IMR-90 (cell line): ENCODE data around the gene MAPK10. TPM values are rescaled to one million over a fixed set of nuclear protein-coding genes. Genes with fewer than 3 reads are reported as not detected.
A peak's percentile ranks its signal among the peaks of the same experiment; 100 is the strongest.

Experiments
- ATAC-seq: fragments of 200-7000 bp; cut with Tn5 transposase; 2 replicates; pipeline ENCODE4 v1.9.1; 2020; ENCODE audit warnings: low read depth, mild to moderate bottlenecking, moderate library complexity
- BruUV-seq: library from RNA; stranded (reverse); fragments of 400-500 nt; replicated peaks from 2 replicates; lab custom pipeline; 2021; lab: Mats Ljungman, UMichigan
- CTCF ChIA-PET: fragments of 300-600 bp; formaldehyde crosslinking; extraction: SDS; loops from one replicate; lab custom pipeline; 2021; ENCODE audit warnings: antibody characterized with exemption; lab: Yijun Ruan, JAX
- POLR2A ChIA-PET: fragments of 300-600 bp; sonication (Branson Sonifier 250); formaldehyde crosslinking; loops from one replicate; lab custom pipeline; 2022; ENCODE audit warnings: antibody characterized with exemption; ENCODE audit not compliant: unreplicated experiment; lab: Charles Lee
- DNase-seq: peaks from one replicate; pipeline ENCODE4 v3.0.0; 2013
- H2AFZ ChIP-seq: replicated peaks from 2 replicates; pipeline ENCODE3; 2013; ENCODE audit warnings: low read length, mild to moderate bottlenecking; ENCODE audit not compliant: poor library complexity
- H2AK5ac ChIP-seq: 2 replicates; pipeline ENCODE4 v1.6.1; 2013; ENCODE audit warnings: low read depth, low read length, inconsistent platforms
- H2AK9ac ChIP-seq: replicated peaks from 2 replicates; pipeline ENCODE3; 2013; ENCODE audit warnings: mild to moderate bottlenecking, low read depth, low read length, moderate library complexity; ENCODE audit not compliant: poor library complexity
- H2BK120ac ChIP-seq: 2 replicates; pipeline ENCODE4 v1.6.1; 2013; ENCODE audit warnings: low read depth, low read length, inconsistent platforms
- H2BK15ac ChIP-seq: 3 replicates; pipeline ENCODE4 v1.6.1; 2013; ENCODE audit warnings: low read depth, low read length, inconsistent platforms
- H2BK20ac ChIP-seq: 2 replicates; pipeline ENCODE4 v1.6.1; 2013; ENCODE audit warnings: low read depth, mild to moderate bottlenecking, inconsistent platforms, low read length, moderate library complexity
- H2BK5ac ChIP-seq: 2 replicates; pipeline ENCODE4 v1.6.1; 2013; ENCODE audit warnings: mild to moderate bottlenecking, low read depth, low read length, inconsistent platforms; ENCODE audit not compliant: poor library complexity, severe bottlenecking
- H3K14ac ChIP-seq: replicated peaks from 2 replicates; pipeline ENCODE4 v1.6.1; 2013; ENCODE audit warnings: low read depth, low read length, inconsistent platforms
- H3K18ac ChIP-seq: 2 replicates; pipeline ENCODE4 v1.6.1; 2013; ENCODE audit warnings: low read depth, low read length, control low read depth
- H3K23ac ChIP-seq: 2 replicates; pipeline ENCODE4 v1.6.1; 2013; ENCODE audit warnings: low read depth, low read length, inconsistent platforms
- H3K27ac ChIP-seq: 2 replicates; pipeline ENCODE4 v1.5.1; 2013; ENCODE audit warnings: mild to moderate bottlenecking, control low read depth, low read length; ENCODE audit not compliant: insufficient read depth
- H3K27me3 ChIP-seq: 2 replicates; pipeline ENCODE4 v1.6.1; 2013; ENCODE audit warnings: low read length; ENCODE audit not compliant: control insufficient read depth, insufficient read depth
- H3K36me3 ChIP-seq: 2 replicates; pipeline ENCODE4 v1.6.1; 2013; ENCODE audit warnings: low read length, mixed read lengths; ENCODE audit not compliant: control insufficient read depth, insufficient read depth
- H3K4ac ChIP-seq: 2 replicates; pipeline ENCODE4 v1.6.1; 2013; ENCODE audit warnings: low read depth, low read length, inconsistent platforms
- H3K4me1 ChIP-seq: 2 replicates; pipeline ENCODE4 v1.6.1; 2013; ENCODE audit warnings: low read length, mixed read lengths; ENCODE audit not compliant: control insufficient read depth, insufficient read depth
- H3K4me2 ChIP-seq: 2 replicates; pipeline ENCODE4 v1.6.1; 2013; ENCODE audit warnings: low read depth, mild to moderate bottlenecking, control low read depth, low read length, moderate library complexity
- H3K4me3 ChIP-seq: 2 replicates; pipeline ENCODE4 v1.5.1; 2013; ENCODE audit warnings: low read depth, mild to moderate bottlenecking, control low read depth, low read length, moderate library complexity; ENCODE audit not compliant: insufficient read depth
- H3K56ac ChIP-seq: 2 replicates; pipeline ENCODE4 v1.6.1; 2013; ENCODE audit warnings: low read length, inconsistent platforms; ENCODE audit not compliant: insufficient read depth; ENCODE audit errors: extremely low read depth
- H3K79me1 ChIP-seq, 2 experiments: 2 replicates each; pipeline ENCODE4 v1.6.1; 2013; ENCODE audit warnings: low read length in 2 of 2, inconsistent platforms in 1 of 2, low read depth in 1 of 2
- H3K9ac ChIP-seq: 2 replicates; pipeline ENCODE4 v1.6.1; 2013; ENCODE audit warnings: low read depth, low read length, control low read depth
- H3K9me1 ChIP-seq: 2 replicates; pipeline ENCODE4 v1.6.1; 2013; ENCODE audit warnings: low read length, inconsistent platforms; ENCODE audit not compliant: insufficient read depth
- H3K9me3 ChIP-seq: 2 replicates; pipeline ENCODE4 v1.6.1; 2013; ENCODE audit warnings: low read length; ENCODE audit not compliant: control insufficient read depth, insufficient read depth
- H4K20me1 ChIP-seq: 2 replicates; pipeline ENCODE4 v1.6.1; 2013; ENCODE audit warnings: low read length, inconsistent platforms; ENCODE audit not compliant: insufficient read depth
- H4K5ac ChIP-seq: 2 replicates; pipeline ENCODE4 v1.6.1; 2013; ENCODE audit warnings: mild to moderate bottlenecking, low read depth, low read length, control low read depth
- H4K8ac ChIP-seq, 2 experiments: 2 replicates each; pipeline ENCODE4 v1.6.1; 2013; ENCODE audit warnings: low read depth in 2 of 2, low read length in 2 of 2, control low read depth in 1 of 2, inconsistent platforms in 1 of 2
- H4K91ac ChIP-seq: 2 replicates; pipeline ENCODE4 v1.6.1; 2013; ENCODE audit warnings: low read depth, low read length, inconsistent platforms; ENCODE audit not compliant: insufficient read depth
- CEBPB ChIP-seq: IDR thresholded peaks from 2 replicates; pipeline ENCODE4 v1.6.1; 2012; ENCODE audit warnings: low read depth, low read length, improper control_type of control experiment
- MAZ ChIP-seq: IDR thresholded peaks from 2 replicates; pipeline ENCODE4 v1.6.1; 2012; ENCODE audit warnings: low read depth, mild to moderate bottlenecking, low read length, improper control_type of control experiment, moderate library complexity, borderline replicate concordance
- WGBS, 2 experiments: methylation state at CpG; one replicate each; pipeline versions ENCODE4 v1.1.5 to v1.1.7; 2013; ENCODE audit warnings: missing lambda C conversion rate in 2 of 2; ENCODE audit not compliant: insufficient read length in 1 of 2; ENCODE audit errors: extremely low coverage in 2 of 2; 5-methylcytosine and 5-hydroxymethylcytosine counted together
- dilution Hi-C: fragments of 300-500 bp; cut with HindIII; formaldehyde crosslinking; loops from one replicate; pipeline ENCODE4 v1.14.3; 2018; ENCODE audit warnings: low sequenced_read_pairs; ENCODE audit not compliant: unreplicated experiment
- in situ Hi-C: fragments of 300-500 bp; cut with MboI; formaldehyde crosslinking; loops from 3 replicates; pipeline ENCODE4 v1.14.3; 2019; ENCODE audit warnings: low sequenced_read_pairs, inconsistent platforms, mixed read lengths
- intact Hi-C: fragments of 100-400 bp; cut with micrococcal nuclease; formaldehyde crosslinking; loops from 2 replicates; pipeline ENCODE4 v1.10.0; 2022
- polyA plus RNA-seq, 3 experiments: library from polyadenylated mRNA; depleted of rRNA; stranded (reverse); fragments of >200 nt; gene quantifications; 2 replicates each; pipeline ENCODE4 v1.2.3, GENCODE V29; 2012; ENCODE audit warnings: low replicate concordance in 1 of 3
- total RNA-seq: library from RNA; depleted of rRNA; stranded (reverse); fragments of >200 nt; gene quantifications from 2 replicates; pipeline ENCODE4 v1.2.3, GENCODE V29; 2012

The MAPK10 gene
- total and polyA plus RNA-seq, 2 of the 4 experiments (the other 2 are of a cell fraction) = 2.8 to 6.5 TPM

DNA sequence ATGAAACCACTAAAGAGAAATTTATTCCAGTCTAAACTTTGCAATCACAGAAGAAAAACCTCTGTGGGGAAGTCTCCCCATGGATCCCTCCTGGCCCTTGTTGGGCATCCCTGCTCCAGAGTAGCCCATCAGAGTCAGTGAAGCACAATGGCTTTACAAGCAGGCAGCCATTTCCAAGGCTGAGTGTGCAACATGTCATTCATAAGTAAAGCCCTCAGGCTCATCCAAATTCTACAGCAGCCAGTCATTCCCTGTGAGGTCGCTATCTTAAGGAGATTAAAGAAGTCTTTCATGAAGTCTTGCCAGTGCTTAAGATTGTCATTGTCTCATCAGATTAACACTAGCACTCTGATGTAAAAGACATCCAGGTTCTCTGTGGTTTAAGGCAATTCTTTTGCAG lies 17.0 kb upstream of the MAPK10 start:
- dilution Hi-C loops (no loop called here), intact Hi-C loops (no loop called here), in situ Hi-C loops (no loop called here)
- Histone ChIP-seq H3K4ac (no peak overlapping the region), H3K4me1 (peaks cover 5% of the 10 kb centered on the region; the same call in 1 of the 2 replicates), H2BK5ac (no peak overlapping the region), H2AK5ac (no peak overlapping the region), H3K27ac (no peak overlapping the region), H3K36me3 (no peaks in the 10 kb centered on the region), H3K4me2 (no peak overlapping the region), H2BK15ac (no peak overlapping the region), H2BK20ac (no peak overlapping the region), H4K5ac (no peak overlapping the region), H3K79me1 (no peaks in the 10 kb centered on the region), H4K20me1 (no peaks in the 10 kb centered on the region), H2AK9ac (no peak overlapping the region), H4K8ac (no peak overlapping the region), H3K18ac (no peak overlapping the region), H3K23ac (no peak overlapping the region), H3K9me1 (peaks cover 3% of the 10 kb centered on the region; the same call in 1 of the 2 replicates), H3K27me3 (no peaks in the 10 kb centered on the region), H4K91ac (no peak overlapping the region), H3K9ac (no peak overlapping the region), H3K9me3 (no peaks in the 10 kb centered on the region), H3K14ac (no peak overlapping the region), H2AFZ (no peak overlapping the region), H3K4me3 (no peak overlapping the region), H2BK120ac (no peak overlapping the region), H3K56ac (no peak overlapping the region)
- DNase-seq (peak; percentile 4), ATAC-seq (peak; percentile 60)
- WGBS, 2 experiments = no CpG with 5 or more reads among the region's 1 CpG
- no TSS peak for BruUV-seq
- TF ChIP-seq MAZ (no peak), CEBPB (no peak)
- ChIA-PET CTCF (no interaction called here), POLR2A (no interaction called here)
